Stimulated activated CD8-positive, alpha-beta memory T cell treated with anti-CD3 and anti-CD28 coated beads, Interleukin-7, amount 100 ng/mL, for 4 hours (primary cell): ENCODE results near the gene COQ8A.

Experiments used
- DNase-seq, 2 donors: peaks; one replicate each; pipeline ENCODE4 v3.0.0-alpha.2; 2020; ENCODE audit warnings: low read depth in 2 of 2

COQ8A gene

DNA sequence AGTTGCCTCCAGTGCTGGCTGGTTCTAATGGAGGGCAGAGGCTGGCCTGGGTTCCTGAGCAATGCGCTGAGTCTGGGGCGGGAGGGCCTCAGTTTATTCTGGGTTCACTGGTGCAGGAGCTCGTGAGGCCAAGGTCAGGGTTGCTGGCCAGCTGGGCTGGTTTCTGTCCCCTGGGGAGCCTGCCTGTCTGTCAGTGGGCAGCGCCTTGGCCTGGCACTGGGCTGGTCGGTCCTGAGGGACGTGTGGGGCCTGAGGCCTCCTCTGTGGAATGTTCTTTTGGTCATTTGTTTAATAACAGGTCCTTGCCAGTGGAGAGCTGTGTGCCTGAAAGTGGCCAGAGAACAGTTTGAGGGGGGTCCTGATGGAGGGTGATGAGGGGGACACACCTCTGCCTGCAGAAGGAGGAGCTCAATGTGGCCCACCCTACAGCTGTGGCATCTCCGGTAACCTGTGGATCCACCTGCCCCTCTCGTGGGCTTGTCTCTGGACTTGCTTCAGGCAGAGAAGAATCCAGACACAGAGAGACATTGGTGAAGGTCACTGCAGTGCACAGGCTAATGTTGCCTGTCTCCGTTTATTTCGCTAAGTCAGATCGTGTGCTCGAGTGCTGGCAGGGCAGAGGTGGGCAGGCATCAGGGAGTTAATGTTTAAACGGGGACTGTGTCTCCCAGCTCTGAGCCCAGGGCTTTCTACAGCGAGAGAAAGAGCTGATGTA, 34.6 kb downstream of the COQ8A start:
- no peak for DNase-seq

DNA sequence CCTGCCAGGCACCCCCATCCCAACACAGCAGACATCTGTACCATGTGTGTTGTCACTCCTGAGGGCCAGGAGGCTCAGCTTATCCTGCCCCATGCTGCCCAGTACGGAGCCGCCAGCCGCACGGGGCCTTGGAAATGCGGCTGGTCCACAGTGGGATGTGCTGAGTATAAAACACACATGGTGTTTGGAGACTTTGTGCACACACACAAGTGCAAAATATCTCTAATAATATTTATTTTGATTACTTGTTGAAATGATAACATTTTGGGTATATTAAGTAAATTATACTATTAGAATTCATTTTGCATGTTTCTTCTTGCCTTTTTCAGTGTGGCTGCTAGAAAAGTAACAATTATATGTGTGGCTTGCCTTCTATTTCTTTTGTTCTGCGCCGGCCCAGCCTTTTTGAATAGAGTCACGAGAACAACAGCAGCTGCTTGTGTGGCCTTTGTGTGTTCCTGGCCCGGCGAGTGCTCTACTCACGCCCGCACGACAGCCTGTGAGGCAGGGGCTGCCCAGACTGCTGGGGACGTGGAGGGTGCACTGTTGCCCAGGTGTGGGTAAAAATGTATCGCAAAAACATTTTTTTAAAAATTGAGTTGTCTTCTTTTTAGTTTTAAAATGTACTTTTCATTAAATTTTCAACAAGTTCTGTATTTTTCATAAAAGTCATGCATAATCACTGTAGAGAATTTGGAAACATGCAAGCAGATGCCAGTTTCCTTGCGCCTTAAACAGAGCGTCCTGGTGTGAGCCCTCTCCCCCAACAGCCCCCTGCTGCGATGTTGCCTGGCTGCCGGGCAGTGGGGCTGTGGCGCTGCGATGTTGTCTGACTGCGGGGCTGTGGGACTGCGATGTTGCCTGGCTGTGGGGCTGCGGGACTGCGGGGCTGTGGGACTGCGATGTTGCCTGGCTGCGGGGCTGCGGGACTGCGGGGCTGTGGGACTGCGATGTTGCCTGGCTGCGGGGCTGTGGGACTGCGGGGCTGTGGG, 35.5 kb downstream of the COQ8A start:
- no peak for DNase-seq

DNA sequence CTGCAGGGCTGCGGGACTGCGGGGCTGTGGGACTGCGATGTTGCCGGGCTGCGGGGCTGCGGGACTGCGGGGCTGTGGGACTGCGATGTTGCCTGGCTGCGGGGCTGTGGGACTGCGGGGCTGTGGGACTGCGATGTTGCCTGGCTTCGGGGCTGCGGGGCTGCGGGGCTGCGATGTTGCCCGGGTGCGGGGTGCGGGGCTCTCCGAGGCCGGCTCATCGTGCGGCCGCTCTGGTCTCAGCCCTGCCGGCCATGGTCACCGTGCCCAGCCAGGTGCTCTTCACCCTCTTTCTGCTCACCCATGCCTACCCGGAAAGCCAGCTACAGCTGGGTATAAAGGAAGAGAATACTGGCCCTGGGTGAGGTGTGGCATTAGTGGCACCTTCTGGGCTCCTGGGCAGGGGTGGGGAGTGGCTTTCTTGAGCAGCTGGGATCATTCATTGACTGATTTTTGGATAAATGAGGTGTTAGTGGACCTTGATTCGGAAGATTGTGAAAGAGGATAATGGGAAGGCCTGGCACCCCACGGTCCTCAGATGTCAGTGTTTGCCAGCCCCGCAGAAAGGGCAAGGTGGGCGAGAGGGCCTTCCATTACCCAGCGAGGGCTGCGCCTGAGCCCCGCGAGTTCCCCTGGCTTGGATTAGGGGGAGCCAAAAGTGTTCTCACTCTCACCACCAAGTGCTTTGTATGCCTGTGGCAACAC, 36.3 kb downstream of the COQ8A start:
- no peak for DNase-seq

DNA sequence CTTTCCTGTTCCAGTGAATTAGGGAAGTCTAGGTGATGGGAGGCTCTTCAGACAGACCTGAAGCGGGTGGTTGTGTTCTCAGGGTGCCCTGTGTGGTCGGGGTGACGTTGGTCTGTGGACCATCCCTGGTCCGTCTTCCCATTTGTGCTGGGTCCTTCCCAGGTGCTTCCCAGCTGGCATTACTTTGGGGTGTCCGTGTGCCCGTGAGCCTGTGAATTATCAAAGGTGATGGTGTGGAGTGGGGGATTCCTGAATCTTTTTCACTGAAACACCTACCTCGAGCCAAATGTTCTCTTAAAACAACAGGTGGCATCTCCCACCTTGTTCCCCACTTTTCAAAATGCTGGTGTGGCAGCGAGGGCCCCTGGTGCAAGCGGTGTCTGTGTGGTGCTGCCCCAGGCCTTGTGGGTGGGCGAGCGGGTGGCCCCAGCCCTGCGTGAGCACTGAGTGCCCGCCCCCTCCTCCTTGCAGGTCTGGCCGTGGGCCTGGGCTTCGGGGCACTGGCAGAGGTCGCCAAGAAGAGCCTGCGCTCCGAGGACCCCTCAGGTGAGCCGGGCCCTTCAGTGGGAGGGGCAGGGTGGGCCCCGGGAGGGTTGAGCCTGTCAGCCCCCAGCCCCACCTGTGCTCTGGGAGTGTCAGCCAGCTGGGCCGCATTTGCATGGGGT, 37.0 kb downstream of the COQ8A start:
- DNase-seq = no peak

DNA sequence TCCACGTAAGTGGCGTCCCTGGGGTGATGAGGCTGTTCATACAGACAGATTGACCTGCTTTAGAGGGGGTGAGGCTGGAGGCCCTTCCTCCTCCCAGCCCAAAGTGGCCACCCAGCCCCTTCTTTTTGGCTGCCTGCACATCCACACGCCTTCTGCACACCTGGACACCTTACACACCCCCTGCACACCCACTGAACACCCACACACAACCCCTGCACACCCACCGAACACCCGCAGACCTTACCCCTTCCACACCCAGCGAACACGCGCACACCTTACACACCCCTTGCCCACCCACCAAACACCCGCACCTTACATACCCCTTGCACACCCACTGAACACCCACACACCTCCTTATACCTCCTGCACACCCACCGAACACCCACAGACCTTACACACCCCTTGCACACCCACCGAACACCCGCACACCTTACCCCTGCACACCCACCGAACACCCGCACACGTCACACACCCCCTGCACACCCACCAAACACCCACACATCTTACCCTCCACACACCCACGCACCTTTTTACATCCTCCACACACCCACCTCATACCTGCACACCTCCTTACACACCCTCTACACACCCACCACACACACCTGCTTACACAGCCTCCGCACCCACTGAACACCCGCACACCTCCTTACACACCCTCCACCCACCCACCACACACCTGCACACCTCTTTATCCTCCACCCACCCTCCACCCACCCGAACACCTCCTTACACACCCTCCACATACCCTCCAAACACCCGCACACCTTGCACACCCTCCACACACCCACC, 37.7 kb downstream of the COQ8A start:
- DNase-seq = no peak

DNA sequence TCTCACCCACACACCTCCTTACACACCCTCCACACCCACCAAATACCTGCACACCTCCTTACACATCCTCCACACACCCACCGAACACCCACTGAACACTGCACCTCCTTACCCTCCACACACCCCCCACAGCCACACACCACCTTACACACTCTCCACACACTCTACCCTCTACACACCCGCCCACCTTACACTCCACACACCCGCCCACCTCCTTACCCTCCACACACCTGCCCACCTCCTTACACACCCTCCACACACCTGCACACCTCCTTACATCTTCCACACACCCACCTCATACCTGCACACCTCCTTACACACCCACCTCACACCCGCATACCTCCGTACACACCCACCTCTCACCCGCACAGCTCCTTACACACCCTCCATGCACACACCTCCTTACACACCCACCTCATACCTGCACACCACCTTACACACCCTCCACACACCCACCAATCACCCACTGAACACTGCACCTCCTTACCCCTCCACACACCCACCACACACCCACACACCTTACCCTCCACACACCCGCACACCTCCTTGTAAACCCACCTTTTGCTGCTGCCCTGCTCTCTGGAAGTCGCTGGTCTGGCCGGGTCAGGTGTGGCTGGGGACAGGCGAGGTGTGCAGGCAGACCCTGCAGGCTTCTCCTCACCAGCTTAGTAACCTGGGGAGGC, 38.5 kb downstream of the COQ8A start:
- DNase-seq = no peak

DNA sequence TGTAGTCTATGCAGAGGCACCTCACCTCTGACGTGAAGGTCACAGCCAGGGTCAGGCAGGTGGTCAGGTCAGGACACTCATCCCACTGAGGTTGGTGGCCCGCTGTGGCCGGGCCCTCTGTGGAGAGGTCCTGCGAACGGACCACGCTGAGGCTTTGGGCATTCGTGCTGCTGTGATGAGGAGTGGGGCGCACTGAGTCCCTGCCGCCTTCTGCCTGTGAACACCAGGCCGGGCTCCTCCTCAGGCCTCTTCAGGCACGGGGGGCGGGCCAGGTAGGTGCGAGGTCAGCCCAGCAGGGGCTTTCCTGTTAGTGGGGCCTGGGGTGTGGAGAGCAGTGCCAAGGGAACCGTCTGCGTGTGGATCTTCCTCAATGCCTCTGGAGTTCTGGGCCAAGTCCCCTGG, 39.0 kb downstream of the COQ8A start:
- DNase-seq = no peak

DNA sequence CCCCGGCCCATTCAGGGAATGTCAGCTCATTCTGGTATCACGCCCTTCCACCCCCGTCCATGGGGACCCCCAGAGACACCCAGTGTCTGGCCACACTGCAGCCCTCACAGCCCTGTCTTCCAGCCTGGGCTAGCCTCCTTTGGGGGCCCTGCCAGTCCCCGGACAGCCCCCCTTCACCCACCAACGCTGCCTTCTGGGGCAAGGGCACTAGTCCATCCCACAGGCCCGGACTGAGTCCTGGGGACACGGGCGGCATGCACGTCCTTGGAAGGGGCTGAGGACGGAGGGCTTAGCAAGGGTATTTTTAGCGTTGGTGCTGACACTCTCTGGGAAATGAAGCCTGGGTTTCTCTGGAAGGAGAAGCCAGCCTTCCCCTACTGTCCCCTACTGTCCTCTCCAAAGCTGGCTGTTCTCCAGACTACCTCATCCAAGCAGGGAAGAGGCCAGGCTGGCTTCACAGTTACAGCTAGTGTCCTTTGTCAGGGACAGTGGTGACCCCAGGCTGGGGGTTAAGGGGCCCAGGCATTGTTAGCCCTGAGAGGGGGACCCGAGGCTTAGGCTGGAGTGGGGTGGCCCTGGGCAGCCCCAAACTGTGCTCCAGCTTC, 39.5 kb downstream of the COQ8A start:
- DNase-seq = no peak

DNA sequence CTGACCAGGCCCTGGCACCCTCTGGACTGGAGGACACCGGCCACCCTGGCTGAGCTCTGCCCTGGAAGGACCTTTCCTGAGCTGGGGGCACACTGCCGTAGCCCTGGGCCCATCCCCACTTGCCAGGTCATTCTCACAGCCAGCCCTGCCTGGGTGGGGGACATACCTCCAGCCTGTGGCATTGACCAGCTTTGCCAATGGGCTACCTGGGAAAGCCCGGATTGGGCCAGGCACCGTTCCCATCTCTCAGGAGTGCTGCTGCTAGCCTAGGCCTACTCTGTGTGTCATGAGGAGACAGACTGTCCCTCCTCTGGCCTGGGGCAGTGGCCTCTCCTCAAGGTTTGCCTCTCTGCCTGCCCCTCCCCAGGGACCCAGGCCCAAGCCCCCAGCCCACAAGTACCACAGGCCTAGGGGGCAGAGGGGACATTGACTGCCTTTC, 40.0 kb downstream of the COQ8A start:
- DNase-seq = no peak

DNA sequence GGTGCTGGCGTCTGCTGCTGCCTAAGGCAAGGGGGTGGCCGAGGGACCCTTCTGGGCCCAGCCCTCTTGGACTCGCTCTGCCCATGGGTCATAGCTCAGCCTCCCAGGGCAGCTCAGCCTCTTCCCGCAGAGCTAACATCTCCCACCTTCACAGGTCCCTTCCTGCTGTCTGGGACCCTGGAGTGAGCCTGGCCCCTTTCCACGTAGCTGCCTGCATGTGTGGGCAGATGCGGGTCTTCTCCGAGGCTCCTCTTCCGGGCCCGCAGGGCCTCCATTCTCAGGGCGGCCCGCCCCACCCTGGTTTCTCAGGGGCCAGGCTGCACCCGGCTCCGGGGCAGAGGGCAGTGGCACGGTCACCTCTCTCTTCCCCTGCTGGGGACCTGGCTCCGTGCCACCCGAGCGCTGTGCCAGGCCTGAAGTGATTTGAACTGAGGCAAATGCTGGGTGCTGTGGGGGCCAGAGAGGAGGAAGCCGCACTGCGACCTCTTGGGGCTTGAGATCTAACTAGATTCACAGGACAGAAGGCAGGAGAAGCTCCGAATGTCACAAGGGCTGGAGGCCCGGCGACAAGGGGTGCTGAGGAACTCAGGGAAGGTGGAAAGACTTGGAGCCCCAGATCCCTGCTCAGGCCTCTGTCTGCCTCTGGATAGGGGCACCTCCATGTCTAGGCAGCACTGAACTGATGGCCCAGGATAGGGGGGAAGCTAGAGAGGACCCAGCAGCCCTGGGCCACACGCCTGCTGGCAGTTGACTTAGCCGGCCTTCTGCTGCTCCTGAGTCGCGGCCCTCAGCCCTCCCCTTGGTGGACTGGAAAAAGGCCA, 40.7 kb downstream of the COQ8A start:
- no peak for DNase-seq

DNA sequence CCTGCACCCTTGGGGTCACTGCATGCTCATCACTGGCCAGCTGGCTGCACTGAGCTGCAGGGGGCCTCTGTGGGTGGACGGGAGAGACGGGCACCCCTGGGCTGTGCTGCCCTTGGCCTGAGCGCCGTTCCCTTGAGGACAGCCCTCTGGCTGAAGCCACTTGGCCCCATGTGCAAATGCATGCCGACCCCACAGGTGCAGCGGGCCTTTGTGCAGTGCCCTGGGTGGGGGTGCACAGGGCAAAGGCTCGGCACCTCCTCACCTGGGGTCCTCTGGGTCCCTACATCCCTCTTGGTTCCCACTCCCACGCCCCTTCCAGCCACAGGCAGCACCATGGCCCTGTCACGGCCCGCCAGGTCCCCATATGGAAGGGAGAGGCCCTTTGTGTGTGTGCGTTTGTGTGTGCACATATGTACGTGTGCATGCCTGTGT, 41.3 kb downstream of the COQ8A start:
- no peak for DNase-seq

DNA sequence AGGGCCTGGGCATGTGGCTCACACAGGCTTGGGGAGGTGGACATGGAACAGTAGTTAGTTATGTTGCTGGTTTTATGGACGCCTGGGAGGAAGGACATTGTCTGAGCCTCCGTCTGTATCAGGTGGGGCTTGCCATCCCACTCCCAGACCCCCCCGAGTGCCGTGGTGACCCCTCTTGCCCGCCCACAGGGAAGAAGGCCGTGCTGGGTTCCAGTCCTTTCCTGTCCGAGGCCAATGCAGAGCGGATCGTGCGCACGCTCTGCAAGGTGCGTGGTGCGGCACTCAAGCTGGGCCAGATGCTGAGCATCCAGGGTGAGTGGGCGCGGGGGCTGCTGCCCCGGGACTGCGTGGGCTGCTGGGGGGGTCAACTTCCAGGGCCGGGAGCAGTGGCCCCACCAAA, 41.7 kb downstream of the COQ8A start:
- no peak for DNase-seq

DNA sequence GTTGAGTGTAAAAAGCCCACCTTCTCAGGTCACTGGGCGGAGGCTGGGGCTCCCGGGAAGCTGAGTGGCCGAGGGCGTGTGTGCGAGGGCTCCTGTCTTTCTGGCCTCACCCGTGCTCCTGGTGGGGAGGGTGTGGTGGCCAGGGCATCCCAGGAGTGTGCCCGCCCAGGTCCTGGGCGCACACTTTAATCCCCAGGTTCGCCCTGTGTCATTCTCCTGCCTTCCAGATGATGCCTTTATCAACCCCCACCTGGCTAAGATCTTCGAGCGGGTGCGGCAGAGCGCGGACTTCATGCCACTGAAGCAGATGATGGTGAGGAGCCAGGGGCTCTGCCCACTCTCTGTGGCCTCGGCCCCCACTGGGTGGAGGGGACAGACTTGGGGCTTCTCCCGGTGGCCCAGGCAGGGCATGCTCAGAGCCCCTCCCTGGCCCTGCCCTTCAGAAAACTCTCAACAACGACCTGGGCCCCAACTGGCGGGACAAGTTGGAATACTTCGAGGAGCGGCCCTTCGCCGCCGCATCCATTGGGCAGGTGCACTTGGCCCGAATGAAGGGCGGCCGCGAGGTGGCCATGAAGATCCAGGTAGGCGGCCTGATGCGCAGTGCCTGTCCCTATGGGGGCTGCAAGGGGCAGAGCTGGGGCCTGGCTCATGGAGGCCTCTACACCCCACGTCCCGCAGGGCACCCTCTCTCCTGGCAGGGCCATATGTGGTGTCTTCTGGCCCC, 42.5 kb downstream of the COQ8A start:
- DNase-seq = no peak

DNA sequence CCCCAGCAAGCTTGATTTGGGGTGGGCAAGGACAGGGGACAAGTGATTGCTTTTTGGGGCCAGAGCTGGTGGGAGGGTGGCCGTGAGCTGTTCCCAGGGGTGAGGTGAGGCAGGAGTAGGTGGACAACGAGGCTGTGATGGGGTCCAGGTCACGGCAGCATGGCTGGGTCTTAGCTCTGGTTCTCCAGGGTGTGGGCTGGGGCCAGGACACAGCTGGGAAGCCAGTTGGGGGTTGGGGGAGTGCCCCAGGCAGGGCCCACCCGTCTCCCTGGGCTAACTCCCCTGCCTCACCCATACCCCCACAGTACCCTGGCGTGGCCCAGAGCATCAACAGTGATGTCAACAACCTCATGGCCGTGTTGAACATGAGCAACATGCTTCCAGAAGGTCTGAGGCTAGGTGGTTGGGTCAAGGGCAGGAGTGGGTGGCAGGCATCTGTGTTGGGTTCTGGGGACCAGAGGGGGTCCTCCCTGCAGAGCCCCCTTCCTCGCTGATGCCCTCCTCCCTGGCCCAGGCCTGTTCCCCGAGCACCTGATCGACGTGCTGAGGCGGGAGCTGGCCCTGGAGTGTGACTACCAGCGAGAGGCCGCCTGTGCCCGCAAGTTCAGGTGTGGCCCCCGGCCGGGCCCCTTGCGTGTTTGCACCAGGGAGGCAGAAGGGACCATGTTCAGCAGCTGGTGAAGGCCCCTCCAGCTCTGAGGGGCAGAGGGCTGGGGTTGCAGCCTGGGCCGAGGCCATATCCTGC, 43.3 kb downstream of the COQ8A start:
- DNase-seq = no peak

DNA sequence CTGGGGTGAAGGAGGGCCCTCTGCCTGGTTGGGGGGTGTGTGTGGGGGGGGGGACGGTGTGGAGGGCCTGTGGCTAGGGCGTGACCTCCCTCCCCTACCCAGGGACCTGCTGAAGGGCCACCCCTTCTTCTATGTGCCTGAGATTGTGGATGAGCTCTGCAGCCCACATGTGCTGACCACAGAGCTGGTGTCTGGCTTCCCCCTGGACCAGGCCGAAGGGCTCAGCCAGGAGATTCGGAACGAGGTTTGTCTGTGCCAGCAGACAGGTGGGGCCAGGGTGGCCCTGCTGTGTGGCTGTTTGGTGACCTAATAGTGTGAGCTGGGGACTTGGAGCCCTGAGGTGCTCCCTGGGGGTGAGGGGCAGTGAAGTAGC, 43.9 kb downstream of the COQ8A start:
- no peak for DNase-seq

DNA sequence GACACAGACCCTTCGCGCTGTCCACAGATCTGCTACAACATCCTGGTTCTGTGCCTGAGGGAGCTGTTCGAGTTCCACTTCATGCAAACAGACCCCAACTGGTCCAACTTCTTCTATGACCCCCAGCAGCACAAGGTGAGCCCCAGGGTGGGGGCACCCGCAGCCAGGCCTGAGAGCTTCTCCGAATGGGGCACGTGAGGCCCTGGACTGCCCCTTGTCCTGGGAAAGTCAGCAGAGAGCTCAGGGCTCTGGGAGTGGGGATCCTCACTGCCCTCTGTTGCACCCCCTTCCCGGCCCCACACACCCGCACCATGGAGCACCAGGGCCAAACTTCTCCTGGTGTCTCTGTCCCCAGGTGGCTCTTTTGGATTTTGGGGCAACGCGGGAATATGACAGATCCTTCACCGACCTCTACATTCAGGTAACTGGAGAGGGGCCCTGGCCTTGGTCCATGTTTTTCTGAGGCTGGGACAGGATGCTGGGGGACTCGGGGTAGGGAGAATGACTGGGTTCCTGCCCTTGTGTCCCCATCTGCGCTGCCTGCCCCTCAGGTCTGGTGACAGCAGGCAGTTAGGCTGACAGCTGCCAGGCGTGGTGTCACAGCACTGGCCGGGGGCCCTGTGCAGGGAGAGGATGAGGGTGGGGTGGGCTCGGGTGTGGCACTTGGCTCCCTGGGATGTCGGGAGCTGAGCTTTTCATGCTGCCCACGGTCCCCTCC, 44.6 kb downstream of the COQ8A start:
- no peak for DNase-seq

DNA sequence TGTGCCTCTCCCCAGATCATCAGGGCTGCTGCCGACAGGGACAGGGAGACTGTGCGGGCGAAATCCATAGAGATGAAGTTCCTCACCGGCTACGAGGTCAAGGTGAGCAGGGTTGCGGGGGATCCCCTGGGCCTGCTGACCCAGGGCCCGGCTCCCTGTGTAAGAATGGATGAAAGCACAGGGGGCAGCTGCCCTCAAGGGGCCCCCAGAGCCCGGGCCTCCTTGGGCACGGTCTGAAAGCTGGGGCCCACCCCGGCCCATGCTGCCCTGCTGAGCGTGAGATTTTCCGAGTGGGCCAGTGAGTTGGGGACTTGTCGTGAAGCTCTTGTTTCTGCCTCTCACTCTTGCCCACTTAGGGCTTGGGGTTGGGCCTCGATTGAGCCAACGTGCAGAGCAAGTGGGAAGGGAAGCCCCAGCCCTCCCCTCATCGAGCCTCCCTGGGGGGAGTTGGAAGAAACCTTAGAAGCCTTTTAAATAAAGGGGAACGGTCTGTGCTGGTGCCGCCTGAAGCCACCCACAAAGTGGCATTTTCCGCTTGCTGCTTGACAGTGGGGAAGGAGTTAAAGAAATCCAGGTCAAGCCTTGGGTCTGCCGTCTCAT, 45.2 kb downstream of the COQ8A start:
- no peak for DNase-seq
